Osteoblast (primary cell): Measurements from ENCODE around the gene CPEB1. TPM values are rescaled to one million over a fixed set of nuclear protein-coding genes. Genes with fewer than 3 reads are reported as not detected.

Source experiments
- DNase-seq: peaks from one replicate; pipeline ENCODE4 v3.0.0; 2011; ENCODE audit warnings: low spot score, mixed read lengths; ENCODE audit not compliant: insufficient read length; ENCODE audit errors: missing footprints
- H2AFZ ChIP-seq: 2 replicates; pipeline ENCODE4 v1.6.0; 2011; ENCODE audit warnings: mild to moderate bottlenecking, low read length
- H3K27ac ChIP-seq: 2 replicates; pipeline ENCODE4 v1.5.1; 2011; ENCODE audit warnings: mild to moderate bottlenecking, low read depth, low read length, moderate library complexity
- H3K27me3 ChIP-seq: 2 replicates; pipeline ENCODE4 v1.6.0; 2012; ENCODE audit warnings: mild to moderate bottlenecking, control low read depth, inconsistent platforms, low read length, moderate library complexity; ENCODE audit not compliant: insufficient read depth
- H3K36me3 ChIP-seq: 2 replicates; pipeline ENCODE4 v1.5.1; 2011; ENCODE audit warnings: mild to moderate bottlenecking, low read length, control low read depth, moderate library complexity; ENCODE audit not compliant: insufficient read depth
- H3K4me1 ChIP-seq: 2 replicates; pipeline ENCODE4 v1.5.1; 2011; ENCODE audit warnings: mild to moderate bottlenecking, low read length, control low read depth, moderate library complexity; ENCODE audit not compliant: insufficient read depth
- H3K4me2 ChIP-seq: 2 replicates; pipeline ENCODE4 v1.6.0; 2011; ENCODE audit warnings: mild to moderate bottlenecking, low read length; ENCODE audit not compliant: insufficient read depth
- H3K4me3 ChIP-seq: fragments of 200-600 bp; sonication (generic); 3 replicates; pipeline ENCODE4 v1.5.1; 2012; ENCODE audit warnings: mild to moderate bottlenecking, low read length, inconsistent platforms; ENCODE audit not compliant: insufficient read depth
- H3K79me2 ChIP-seq: 2 replicates; pipeline ENCODE4 v1.6.0; 2012; ENCODE audit warnings: mild to moderate bottlenecking, low read length, control low read depth, inconsistent platforms; ENCODE audit not compliant: insufficient read depth
- H3K9me3 ChIP-seq: 2 replicates; pipeline ENCODE4 v1.5.1; 2011; ENCODE audit warnings: low read depth, low read length, control low read depth
- H4K20me1 ChIP-seq: 2 replicates; pipeline ENCODE4 v1.6.0; 2012; ENCODE audit warnings: mild to moderate bottlenecking, low read length, control low read depth; ENCODE audit not compliant: insufficient read depth
- CTCF ChIP-seq: IDR thresholded peaks from 2 replicates; pipeline ENCODE4 v1.5.1; 2011; ENCODE audit warnings: mild to moderate bottlenecking, low read depth, low read length, moderate library complexity; ENCODE audit errors: extremely low read depth
- total RNA-seq: library from RNA; depleted of rRNA; stranded (reverse); fragments of >200 nt; gene quantifications from 2 replicates; pipeline ENCODE4 v1.2.3, GENCODE V29; 2012

CPEB1 gene
- total RNA-seq, 1 donor, result 36.6 TPM

GRCh38 chr15:82641129-82641798 is 5.9 kb downstream of the CPEB1 start:
- Histone ChIP-seq H3K27ac (no peak overlapping the region), H3K9me3 (no peaks in the 10 kb centered on the region), H3K4me3 (no peak overlapping the region), H3K79me2 (no peaks in the 10 kb centered on the region), H2AFZ (no peak overlapping the region), H3K4me1 (no peaks in the 10 kb centered on the region), H3K27me3 (peaks cover 47% of the 10 kb centered on the region), H3K36me3 (no peaks in the 10 kb centered on the region), H4K20me1 (no peaks in the 10 kb centered on the region), H3K4me2 (no peak overlapping the region)
- TF ChIP-seq CTCF, result no peak
- no peak for DNase-seq

GRCh38 chr15:82640672-82641071 is 6.5 kb downstream of the CPEB1 start:
- no peak overlapping the region for H3K27ac ChIP-seq
- no peaks in the 10 kb centered on the region for H3K4me1 ChIP-seq
- no peaks in the 10 kb centered on the region for H3K9me3 ChIP-seq
- no peak for TF ChIP-seq CTCF
- H3K27me3 ChIP-seq, result peaks cover 42% of the 10 kb centered on the region
- H3K4me3 ChIP-seq, result no peak overlapping the region
- H2AFZ ChIP-seq, result no peak overlapping the region
- no peaks in the 10 kb centered on the region for H3K36me3 ChIP-seq
- no peak for DNase-seq
- no peaks in the 10 kb centered on the region for H4K20me1 ChIP-seq
- H3K4me2 ChIP-seq, result no peak overlapping the region
- no peaks in the 10 kb centered on the region for H3K79me2 ChIP-seq

GRCh38 chr15:82635798-82636197 is 11.4 kb downstream of the CPEB1 start:
- DNase-seq, result no peak
- Histone ChIP-seq H3K27ac (no peak overlapping the region), H2AFZ (no peak overlapping the region), H3K79me2 (no peaks in the 10 kb centered on the region), H3K4me2 (no peak overlapping the region), H3K36me3 (no peaks in the 10 kb centered on the region), H3K27me3 (peaks cover 22% of the 10 kb centered on the region), H3K4me3 (no peak overlapping the region), H4K20me1 (no peaks in the 10 kb centered on the region), H3K4me1 (no peaks in the 10 kb centered on the region), H3K9me3 (no peaks in the 10 kb centered on the region)
- TF ChIP-seq CTCF, result no peak

- H3K27me3 ChIP-seq, result no peaks in the 10 kb centered on the region
- no peak overlapping the region for H3K4me3 ChIP-seq
- no peaks in the 10 kb centered on the region for H3K36me3 ChIP-seq
- no peak for TF ChIP-seq CTCF
- no peak overlapping the region for H2AFZ ChIP-seq
- no peak for DNase-seq
- no peak overlapping the region for H3K4me2 ChIP-seq
- no peaks in the 10 kb centered on the region for H3K4me1 ChIP-seq
- H3K9me3 ChIP-seq, result no peaks in the 10 kb centered on the region
- H3K27ac ChIP-seq, result no peak overlapping the region
- H3K79me2 ChIP-seq, result no peaks in the 10 kb centered on the region
- H4K20me1 ChIP-seq, result no peaks in the 10 kb centered on the region
Measured at GRCh38 chr15:82630033-82630432, 17.1 kb downstream of the CPEB1 start.
